Measurements from ENCODE around the gene CHMP2A.

The CHMP2A gene

GRCh38 chr19:58550362-58551122 is 4.4 kb downstream of the CHMP2A start:
- TF ChIP-seq SIN3A (IDR thresholded peaks at IDR 0.05; ENCODE audit: borderline replicate concordance, insufficient read depth, low read length) (no peak), TAF1 (IDR thresholded peaks at IDR 0.05; ENCODE audit: borderline replicate concordance, insufficient read depth, low read length) (no peak), FOXP2 (optimal IDR thresholded peaks at IDR 0.05; ENCODE audit: borderline replicate concordance, extremely low read depth, extremely low read length, insufficient read depth) (no peak)
- TF ChIP-seq, protein P1, sequence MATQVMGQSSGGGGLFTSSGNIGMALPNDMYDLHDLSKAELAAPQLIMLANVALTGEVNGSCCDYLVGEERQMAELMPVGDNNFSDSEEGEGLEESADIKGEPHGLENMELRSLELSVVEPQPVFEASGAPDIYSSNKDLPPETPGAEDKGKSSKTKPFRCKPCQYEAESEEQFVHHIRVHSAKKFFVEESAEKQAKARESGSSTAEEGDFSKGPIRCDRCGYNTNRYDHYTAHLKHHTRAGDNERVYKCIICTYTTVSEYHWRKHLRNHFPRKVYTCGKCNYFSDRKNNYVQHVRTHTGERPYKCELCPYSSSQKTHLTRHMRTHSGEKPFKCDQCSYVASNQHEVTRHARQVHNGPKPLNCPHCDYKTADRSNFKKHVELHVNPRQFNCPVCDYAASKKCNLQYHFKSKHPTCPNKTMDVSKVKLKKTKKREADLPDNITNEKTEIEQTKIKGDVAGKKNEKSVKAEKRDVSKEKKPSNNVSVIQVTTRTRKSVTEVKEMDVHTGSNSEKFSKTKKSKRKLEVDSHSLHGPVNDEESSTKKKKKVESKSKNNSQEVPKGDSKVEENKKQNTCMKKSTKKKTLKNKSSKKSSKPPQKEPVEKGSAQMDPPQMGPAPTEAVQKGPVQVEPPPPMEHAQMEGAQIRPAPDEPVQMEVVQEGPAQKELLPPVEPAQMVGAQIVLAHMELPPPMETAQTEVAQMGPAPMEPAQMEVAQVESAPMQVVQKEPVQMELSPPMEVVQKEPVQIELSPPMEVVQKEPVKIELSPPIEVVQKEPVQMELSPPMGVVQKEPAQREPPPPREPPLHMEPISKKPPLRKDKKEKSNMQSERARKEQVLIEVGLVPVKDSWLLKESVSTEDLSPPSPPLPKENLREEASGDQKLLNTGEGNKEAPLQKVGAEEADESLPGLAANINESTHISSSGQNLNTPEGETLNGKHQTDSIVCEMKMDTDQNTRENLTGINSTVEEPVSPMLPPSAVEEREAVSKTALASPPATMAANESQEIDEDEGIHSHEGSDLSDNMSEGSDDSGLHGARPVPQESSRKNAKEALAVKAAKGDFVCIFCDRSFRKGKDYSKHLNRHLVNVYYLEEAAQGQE (IDR thresholded peaks at IDR 0.05; ENCODE audit: insufficient read depth in 1 of 2, low read depth in 2 of 2, low read length in 2 of 2) = no peak

- TF ChIP-seq, protein P1 (IDR thresholded peaks at IDR 0.05; ENCODE audit: insufficient read depth in 1 of 2, low read depth in 2 of 2, low read length in 2 of 2) = no peak
- no peak for TF ChIP-seq POLR2AphosphoS5 (IDR thresholded peaks at IDR 0.05; ENCODE audit: low read depth, low read length)
- no peak for TF ChIP-seq FOXP2 (optimal IDR thresholded peaks at IDR 0.05; ENCODE audit: borderline replicate concordance, extremely low read depth, extremely low read length, insufficient read depth)
- TF ChIP-seq SIN3A (IDR thresholded peaks at IDR 0.05; ENCODE audit: borderline replicate concordance, insufficient read depth, low read length) = no peak
- TF ChIP-seq TAF1 (IDR thresholded peaks at IDR 0.05; ENCODE audit: borderline replicate concordance, insufficient read depth, low read length) = no peak
Measured at GRCh38 chr19:58549664-58550361, 5.1 kb downstream of the CHMP2A start.

GRCh38 chr19:58548859-58549663 is 5.8 kb downstream of the CHMP2A start:
- TF ChIP-seq, protein P1 (IDR thresholded peaks at IDR 0.05; ENCODE audit: insufficient read depth in 1 of 2, low read depth in 2 of 2, low read length in 2 of 2) = no peak
- TF ChIP-seq FOXP2 (optimal IDR thresholded peaks at IDR 0.05; ENCODE audit: borderline replicate concordance, extremely low read depth, extremely low read length, insufficient read depth) (no peak), SIN3A (IDR thresholded peaks at IDR 0.05; ENCODE audit: borderline replicate concordance, insufficient read depth, low read length) (no peak), POLR2AphosphoS5 (IDR thresholded peaks at IDR 0.05; ENCODE audit: low read depth, low read length) (no peak; the same call in 1 of the 2 replicates), TAF1 (IDR thresholded peaks at IDR 0.05; ENCODE audit: borderline replicate concordance, insufficient read depth, low read length) (no peak)

GRCh38 chr19:58547323-58548312 is 7.3 kb downstream of the CHMP2A start:
- TF ChIP-seq TAF1 (IDR thresholded peaks at IDR 0.05; ENCODE audit: borderline replicate concordance, insufficient read depth, low read length) = no peak
- TF ChIP-seq, protein P1 (IDR thresholded peaks at IDR 0.05; ENCODE audit: insufficient read depth in 1 of 2, low read depth in 2 of 2, low read length in 2 of 2) = no peak
- no peak for TF ChIP-seq SIN3A (IDR thresholded peaks at IDR 0.05; ENCODE audit: borderline replicate concordance, insufficient read depth, low read length)
- 0 out of 2 replicates have a peak, but pooled peaks have one; percentile 9 for TF ChIP-seq POLR2AphosphoS5 (IDR thresholded peaks at IDR 0.05; ENCODE audit: low read depth, low read length)

All from PFSK-1 (cell line).